Common myeloid progenitor, CD34-positive (primary cell): ENCODE measurements around the gene STOX1.
"Not testable (repeated sequence)": the region's sequence is repeated elsewhere in the genome, so short reads cannot be mapped to it uniquely, and the experiment has no call there.

ENCODE experiments used
- CTCF ChIA-PET: fragments of 350-600 bp; sonication (Branson Sonifier 250); formaldehyde crosslinking; loops from one replicate; lab custom pipeline; 2021; ENCODE audit warnings: antibody characterized with exemption; lab: Charles Lee
- POLR2A ChIA-PET: fragments of 350-600 bp; sonication (Branson Sonifier 250); formaldehyde crosslinking; loops from one replicate; lab custom pipeline; 2021; ENCODE audit warnings: antibody characterized with exemption; lab: Charles Lee
- DNase-seq, 3 donors: peaks; one replicate each; pipeline versions ENCODE4 v3.0.0 to v3.0.0-alpha.2; 2013
- H3K27ac ChIP-seq, 2 experiments: 1 replicate in 1 of 2; 2 replicates in 1 of 2; pipeline ENCODE4 v1.7.0; 2013; ENCODE audit warnings: inconsistent platforms in 2 of 2, low read length in 2 of 2, mild to moderate bottlenecking in 2 of 2, low read depth in 1 of 2, moderate library complexity in 1 of 2; ENCODE audit not compliant: severe bottlenecking in 2 of 2, insufficient read depth in 1 of 2, poor library complexity in 1 of 2
- H3K27me3 ChIP-seq, 5 experiments: replicated peaks in 2 of 5; 1 replicate in 3 of 5; 2 replicates in 2 of 5; pipeline versions ENCODE4 v1.6.1 to v1.7.0; 2013; ENCODE audit warnings: low read length in 4 of 5, mild to moderate bottlenecking in 2 of 5, moderate library complexity in 2 of 5, inconsistent platforms in 1 of 5; ENCODE audit not compliant: insufficient read depth in 5 of 5, control insufficient read depth in 4 of 5
- H3K36me3 ChIP-seq, 4 experiments: 1 replicate in 2 of 4; 2 replicates in 2 of 4; pipeline versions ENCODE4 v1.6.1 to v1.7.0; 2013; ENCODE audit warnings: low read length in 3 of 4, control low read depth in 1 of 4, mild to moderate bottlenecking in 1 of 4; ENCODE audit not compliant: control insufficient read depth in 4 of 4, insufficient read depth in 4 of 4
- H3K4me1 ChIP-seq, 4 experiments: 1 replicate in 3 of 4; 2 replicates in 1 of 4; pipeline versions ENCODE4 v1.6.1 to v1.7.1; 2013; ENCODE audit warnings: low read length in 3 of 4, mild to moderate bottlenecking in 3 of 4, control low read depth in 1 of 4, inconsistent platforms in 1 of 4, moderate library complexity in 1 of 4; ENCODE audit not compliant: control insufficient read depth in 4 of 4, insufficient read depth in 4 of 4; ENCODE audit errors: control extremely low read depth in 1 of 4
- H3K4me3 ChIP-seq, 7 experiments: 1 replicate in 4 of 7; 2 replicates in 3 of 7; pipeline versions ENCODE4 v1.5.1 to v1.7.0; 2013; ENCODE audit warnings: mild to moderate bottlenecking in 7 of 7, low read length in 6 of 7, moderate library complexity in 6 of 7, inconsistent platforms in 2 of 7, low read depth in 2 of 7, control low read depth in 1 of 7; ENCODE audit not compliant: insufficient read depth in 4 of 7, control insufficient read depth in 1 of 7; ENCODE audit errors: extremely low read depth in 1 of 7
- H3K9me3 ChIP-seq, 5 experiments: 1 replicate in 4 of 5; 2 replicates in 1 of 5; pipeline versions ENCODE4 v1.6.1 to v1.7.1; 2013; ENCODE audit warnings: low read length in 4 of 5, mild to moderate bottlenecking in 2 of 5, inconsistent platforms in 1 of 5, low read depth in 1 of 5, moderate library complexity in 1 of 5; ENCODE audit not compliant: control insufficient read depth in 4 of 5, insufficient read depth in 2 of 5; ENCODE audit errors: control extremely low read depth in 1 of 5
- WGBS: methylation state at CpG from one replicate; pipeline ENCODE4 v1.1.5; 2013; ENCODE audit not compliant: insufficient coverage; 5-methylcytosine and 5-hydroxymethylcytosine counted together

STOX1 gene

GRCh38 chr10:68900427-68901104, 73.2 kb downstream of the STOX1 start:
- H3K27ac ChIP-seq: peak overlapping the region; percentile 97 to 98
- POLR2A ChIA-PET: interaction anchor here (0.9 kb wide), 1 partner anchor 192 kb away, joined by 3 read pairs; no protein-coding TSS in a partner anchor
- H3K4me3 ChIP-seq: peak overlapping the region; percentile 66 to 93 (median 88)
- H3K4me1 ChIP-seq: peaks cover 9 to 22% (median 18%) of the 10 kb centered on the region in 4 experiments
- DNase-seq: no peak
- H3K9me3 ChIP-seq: no peaks in the 10 kb centered on the region
- no peaks in the 10 kb centered on the region for H3K27me3 ChIP-seq
- peaks cover 0 to 4% (median 2%) of the 10 kb centered on the region in 4 experiments for H3K36me3 ChIP-seq
- WGBS: 12% methylated on average over 31 of the region's 40 CpGs
- CTCF ChIA-PET: interaction anchor here (0.9 to 1.4 kb wide), 6 partner anchors 29 to 194 kb away, joined by 3 to 5 read pairs (median 4); no protein-coding TSS in a partner anchor

- peak; percentile 99 to 100 (median 100) for DNase-seq
- WGBS: 0% methylated on average over 34 of the region's 47 CpGs
- ChIA-PET CTCF (interaction anchor here (0.9 to 1.4 kb wide), 2 partner anchors 10 to 99 kb away, joined by 3 read pairs; no protein-coding TSS in a partner anchor), POLR2A (interaction anchor here (0.9 kb wide), 1 partner anchor 192 kb away, joined by 3 read pairs; no protein-coding TSS in a partner anchor)
- peaks cover under 1 to 4% (median 2%) of the 10 kb centered on the region in 4 experiments for H3K36me3 ChIP-seq
- H3K27ac ChIP-seq: peak within 1 kb of the TSS; percentile 97 to 98
- H3K27me3 ChIP-seq: no peaks in the 10 kb centered on the region
- no peaks in the 10 kb centered on the region for H3K9me3 ChIP-seq
- H3K4me1 ChIP-seq: peaks cover 9 to 22% (median 18%) of the 10 kb centered on the region in 4 experiments
- H3K4me3 ChIP-seq: peak within 1 kb of the TSS; percentile 66 to 93 (median 88)
Measured at GRCh38 chr10:68901105-68901927, 74.0 kb downstream of the STOX1 start, which contains the start of gene DDX50. Gene DDX50, plus strand, starts transcription at chr10:68901315. Its CDS starts 70 bp downstream, at chr10:68901385.

GRCh38 chr10:68902382-68902781, 75.1 kb downstream of the STOX1 start:
- peak overlapping the region in 1 of 2 experiments; percentile 98 for H3K27ac ChIP-seq
- peaks cover 2 to 12% (median 8%) of the 10 kb centered on the region in 4 experiments for H3K36me3 ChIP-seq
- ChIA-PET POLR2A (no interaction called here), CTCF (no interaction called here)
- peak overlapping the region in 6 of 7 experiments; percentile 17 to 93 (median 89) for H3K4me3 ChIP-seq
- 80% methylated on average over 5 of the region's 5 CpGs for WGBS
- no peak for DNase-seq
- H3K9me3 ChIP-seq: no peaks in the 10 kb centered on the region
- H3K4me1 ChIP-seq: peaks cover 9 to 22% (median 18%) of the 10 kb centered on the region in 4 experiments
- H3K27me3 ChIP-seq: no peaks in the 10 kb centered on the region

GRCh38 chr10:68924593-68924992, 97.3 kb downstream of the STOX1 start:
- no peaks in the 10 kb centered on the region for H3K9me3 ChIP-seq
- no peak for DNase-seq
- H3K27ac ChIP-seq: no peak overlapping the region
- no peaks in the 10 kb centered on the region for H3K27me3 ChIP-seq
- ChIA-PET POLR2A (interaction anchor here (0.6 kb wide), 2 partner anchors 15 to 281 kb away, joined by 3 read pairs; no protein-coding TSS in a partner anchor), CTCF (interaction anchor here (1.0 to 2.6 kb wide), 2 partner anchors 10 to 14 kb away, joined by 4 to 8 read pairs; no protein-coding TSS in a partner anchor)
- H3K4me1 ChIP-seq: no peaks in the 10 kb centered on the region
- peaks cover 9 to 45% (median 24%) of the 10 kb centered on the region in 4 experiments for H3K36me3 ChIP-seq
- no peak overlapping the region for H3K4me3 ChIP-seq

GRCh38 chr10:68925489-68925888, 98.2 kb downstream of the STOX1 start:
- H3K4me1 ChIP-seq: no peaks in the 10 kb centered on the region
- H3K4me3 ChIP-seq: no peak overlapping the region
- H3K36me3 ChIP-seq: peaks cover 6 to 44% (median 21%) of the 10 kb centered on the region in 4 experiments
- H3K9me3 ChIP-seq: no peaks in the 10 kb centered on the region
- WGBS: 100% methylated on average over 4 of the region's 4 CpGs
- no peaks in the 10 kb centered on the region for H3K27me3 ChIP-seq
- ChIA-PET CTCF (interaction anchor here (1.0 to 2.0 kb wide), 3 partner anchors 15 to 26 kb away, joined by 3 to 5 read pairs (median 3); no protein-coding TSS in a partner anchor), POLR2A (no interaction called here)
- DNase-seq: no peak
- H3K27ac ChIP-seq: no peak overlapping the region

- H3K27me3 ChIP-seq, H3K27ac ChIP-seq, H3K4me1 ChIP-seq, H3K4me3 ChIP-seq, POLR2A ChIA-PET, DNase-seq, H3K9me3 ChIP-seq, CTCF ChIA-PET: not testable (repeated sequence)
- H3K36me3 ChIP-seq: peaks cover 0 to 40% (median 21%) of the 10 kb centered on the region in 4 experiments
- WGBS: 80% methylated on average over 1 of the region's 2 CpGs
Measured at GRCh38 chr10:68929157-68929556, 101.8 kb downstream of the STOX1 start.
